ENCODE measurements around the gene C9orf78. TPM values are rescaled to one million over a fixed set of nuclear protein-coding genes. Genes with fewer than 3 reads are reported as not detected.

Gene C9orf78
- total RNA-seq, 1 experiment from 2014 or later: 37.5 TPM

- H3T11ph ChIP-seq (ENCODE audit: low read length): no peak overlapping the region
- DNase-seq: no peak
These were observed 1.4 kb upstream of the C9orf78 start for GRCh38 chr9:129836311-129837007.

More at GRCh38 chr9:129836311-129837007, 1.4 kb upstream of the C9orf78 start:
- no CpG with 5 or more reads among the region's 16 CpGs for WGBS (ENCODE audit: extremely low coverage, insufficient read length, low lambda C conversion rate)
- Histone ChIP-seq H2BK5ac (ENCODE audit: insufficient read length, low read length) (no peak overlapping the region), H4K5ac (ENCODE audit: insufficient read length, low read depth, low read length) (no peak overlapping the region), H3K4me2 (ENCODE audit: insufficient read depth, insufficient read length, low read length) (peak overlapping the region; percentile 50), H3K4me1 (ENCODE audit: insufficient read depth, low read length) (peaks cover 6% of the 10 kb centered on the region; the same call in 1 of the 2 replicates), H4K20me1 (ENCODE audit: control insufficient read depth, insufficient read depth, insufficient read length) (no peaks in the 10 kb centered on the region), H3K9me3 (ENCODE audit: control insufficient read depth, low read depth, low read length) (no peaks in the 10 kb centered on the region), H2AK5ac (ENCODE audit: insufficient read length, low read length) (no peak overlapping the region), H4K8ac (replicated peaks; ENCODE audit: insufficient read length, low read depth, low read length) (no peak overlapping the region), H3K14ac (ENCODE audit: insufficient read depth, low read length) (no peak overlapping the region), H3K23ac (ENCODE audit: insufficient read length, low read depth, low read length) (no peak overlapping the region), H2BK15ac (ENCODE audit: low read depth, low read length) (no peak overlapping the region), H3K9ac (ENCODE audit: extremely low read depth, insufficient read length, low read length) (no peak overlapping the region), H2AFZ (ENCODE audit: low read length) (no peak overlapping the region), H3K56ac (ENCODE audit: insufficient read length, low read depth, low read length) (no peak overlapping the region), H2BK20ac (ENCODE audit: low read depth, low read length, poor library complexity, severe bottlenecking) (no peak overlapping the region), H3K4ac (ENCODE audit: low read depth, low read length) (no peak overlapping the region), H4K91ac (ENCODE audit: insufficient read length, low read depth, low read length) (no peak overlapping the region), H3K23me2 (ENCODE audit: insufficient read length, low read depth, low read length, poor library complexity, severe bottlenecking) (peaks cover 10% of the 10 kb centered on the region), H2BK120ac (ENCODE audit: low read depth, low read length, poor library complexity, severe bottlenecking) (no peak overlapping the region), H2BK12ac (ENCODE audit: insufficient read length, low read depth, low read length) (no peak overlapping the region), H3K79me1 (ENCODE audit: insufficient read depth, low read depth, low read length, poor library complexity, severe bottlenecking) (no peaks in the 10 kb centered on the region), H3K18ac (ENCODE audit: insufficient read length, low read depth, low read length) (no peak overlapping the region), H3K27me3 (ENCODE audit: insufficient read depth, low read length) (no peaks in the 10 kb centered on the region), H3K27ac (ENCODE audit: insufficient read length, low read depth, low read length) (no peak overlapping the region), H3K79me2 (ENCODE audit: insufficient read depth, low read length) (no peaks in the 10 kb centered on the region; the same call in 1 of the 2 replicates)
- TF ChIP-seq, protein P1, sequence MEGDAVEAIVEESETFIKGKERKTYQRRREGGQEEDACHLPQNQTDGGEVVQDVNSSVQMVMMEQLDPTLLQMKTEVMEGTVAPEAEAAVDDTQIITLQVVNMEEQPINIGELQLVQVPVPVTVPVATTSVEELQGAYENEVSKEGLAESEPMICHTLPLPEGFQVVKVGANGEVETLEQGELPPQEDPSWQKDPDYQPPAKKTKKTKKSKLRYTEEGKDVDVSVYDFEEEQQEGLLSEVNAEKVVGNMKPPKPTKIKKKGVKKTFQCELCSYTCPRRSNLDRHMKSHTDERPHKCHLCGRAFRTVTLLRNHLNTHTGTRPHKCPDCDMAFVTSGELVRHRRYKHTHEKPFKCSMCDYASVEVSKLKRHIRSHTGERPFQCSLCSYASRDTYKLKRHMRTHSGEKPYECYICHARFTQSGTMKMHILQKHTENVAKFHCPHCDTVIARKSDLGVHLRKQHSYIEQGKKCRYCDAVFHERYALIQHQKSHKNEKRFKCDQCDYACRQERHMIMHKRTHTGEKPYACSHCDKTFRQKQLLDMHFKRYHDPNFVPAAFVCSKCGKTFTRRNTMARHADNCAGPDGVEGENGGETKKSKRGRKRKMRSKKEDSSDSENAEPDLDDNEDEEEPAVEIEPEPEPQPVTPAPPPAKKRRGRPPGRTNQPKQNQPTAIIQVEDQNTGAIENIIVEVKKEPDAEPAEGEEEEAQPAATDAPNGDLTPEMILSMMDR (conservative IDR thresholded peaks at IDR 0.05): no peak
- Mint-ChIP-seq H3K9me3 (no peaks in the 10 kb centered on the region; a peak in 1 of 5 replicates), H3K27ac (no peak overlapping the region), H3K4me3 (peak overlapping the region; percentile 95 to 99), H3K36me3 (ENCODE audit: insufficient read depth in 1 of 3, low read depth in 3 of 3) (peaks cover 5 to 16% (median 14%) of the 10 kb centered on the region in 3 experiments), H3K27me3 (ENCODE audit: low read depth) (no peaks in the 10 kb centered on the region; the same call in 1 of the 2 replicates), H3K4me1 (peaks cover 47 to 52% of the 10 kb centered on the region in 2 experiments)
